Suppressor macrophage treated with lipopolysaccharide for 1 hour (primary cell): ENCODE data around the gene TIMM13.

ENCODE experiments used
- DNase-seq, 3 donors: peaks; one replicate each; pipeline ENCODE4 v3.0.0-alpha.2; 2020 to 2022

TIMM13 gene

GRCh38 chr19:2380567-2380966, 46.8 kb downstream of the TIMM13 start:
- no peak for DNase-seq

DNA sequence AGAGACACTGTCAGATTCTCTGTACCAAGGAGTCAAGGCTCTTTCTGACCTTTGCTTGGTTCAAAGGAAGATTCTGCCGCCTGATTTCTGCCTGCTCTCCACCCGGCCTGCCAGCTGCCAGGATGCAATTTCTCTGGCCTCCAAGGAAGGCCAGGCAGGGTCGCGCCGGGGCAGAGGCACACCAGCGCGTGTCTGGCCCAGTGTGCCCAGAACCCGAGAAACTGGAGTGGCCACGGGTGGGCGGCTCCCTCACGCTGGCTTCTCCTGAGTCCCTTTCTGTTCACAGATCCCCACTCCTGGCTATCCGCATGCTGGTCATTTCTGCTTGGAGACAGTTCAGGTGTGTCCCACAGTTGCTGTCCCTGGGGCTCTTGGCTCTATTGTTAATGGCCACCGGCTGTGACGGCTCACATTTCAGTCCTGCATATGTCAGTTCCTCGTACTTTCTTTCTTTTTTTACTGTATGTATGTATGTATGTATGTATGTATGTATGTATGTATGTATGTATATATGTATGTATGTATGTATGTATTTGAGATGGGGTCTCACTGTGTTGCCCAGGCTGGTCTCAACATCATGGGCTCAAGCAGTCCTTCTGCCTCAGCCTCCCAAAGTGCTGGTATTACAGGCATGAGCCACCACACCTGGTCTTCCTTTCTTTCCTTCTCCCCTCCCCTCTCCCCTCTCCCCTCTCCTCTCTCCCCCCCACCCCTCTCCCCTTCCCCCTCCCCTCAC, 50.4 kb downstream of the TIMM13 start:
- DNase-seq: no peak
